Stimulated activated CD8-positive, alpha-beta memory T cell treated with anti-CD3 and anti-CD28 coated beads, Interleukin-12 subunit alpha, Interleukin-12 subunit beta, amount 100 ng/mL, for 1 hour (primary cell): Measurements from ENCODE around the gene TEX13B.
"Not testable (repeated sequence)": the region's sequence is repeated elsewhere in the genome, so short reads cannot be mapped to it uniquely, and the experiment has no call there.

Source experiments
- DNase-seq: peaks from one replicate; pipeline ENCODE4 v3.0.0-alpha.2; 2020; ENCODE audit warnings: low read depth

Gene TEX13B

GRCh38 chrX:107982356-107982755, at the start of gene TEX13B:
TSS of gene TEX13B (minus strand) at chrX:107982370. CDS start at chrX:107982127, 243 bp downstream.
- DNase-seq = no peak

GRCh38 chrX:108029928-108030711, 48.0 kb upstream of the TEX13B start:
- DNase-seq = no peak

GRCh38 chrX:108028854-108029253, 46.7 kb upstream of the TEX13B start:
- DNase-seq = no peak

- no peak for DNase-seq
These were observed 43.9 kb upstream of the TEX13B start for GRCh38 chrX:108025954-108026600.

GRCh38 chrX:108025376-108025775, 43.2 kb upstream of the TEX13B start:
- DNase-seq = no peak

GRCh38 chrX:108022491-108023089, 40.4 kb upstream of the TEX13B start:
- no peak for DNase-seq

GRCh38 chrX:108020631-108021030, 38.5 kb upstream of the TEX13B start:
- DNase-seq = no peak

- DNase-seq = no peak
These were observed 37.3 kb upstream of the TEX13B start for GRCh38 chrX:108019382-108019875.

- DNase-seq = no peak
These were observed 36.6 kb upstream of the TEX13B start for GRCh38 chrX:108018656-108019381.

- DNase-seq = no peak
These were observed 19.1 kb upstream of the TEX13B start for GRCh38 chrX:108001218-108001814.

- DNase-seq = no peak
These were observed 18.6 kb upstream of the TEX13B start for GRCh38 chrX:108000751-108001150.

- no peak for DNase-seq
These were observed 14.0 kb upstream of the TEX13B start for GRCh38 chrX:107996124-107996523.

- DNase-seq = no peak
These were observed 2.9 kb upstream of the TEX13B start for GRCh38 chrX:107985033-107985432.

- no peak for DNase-seq
These were observed 2.6 kb downstream of the TEX13B start for GRCh38 chrX:107979534-107979933.

- no peak for DNase-seq
These were observed 3.4 kb downstream of the TEX13B start for GRCh38 chrX:107978707-107979307.

- no peak for DNase-seq
These were observed 4.1 kb downstream of the TEX13B start for GRCh38 chrX:107978071-107978470.

GRCh38 chrX:107971636-107972035, 10.5 kb downstream of the TEX13B start:
- DNase-seq = no peak

GRCh38 chrX:107970073-107970472, 12.1 kb downstream of the TEX13B start:
- no peak for DNase-seq

GRCh38 chrX:107968623-107969022, 13.5 kb downstream of the TEX13B start:
- no peak for DNase-seq

GRCh38 chrX:107955337-107955736, 26.8 kb downstream of the TEX13B start:
- not testable (repeated sequence) for DNase-seq

- no peak for DNase-seq
These were observed 42.1 kb downstream of the TEX13B start for GRCh38 chrX:107940095-107940494.

- no peak for DNase-seq
These were observed 45.8 kb downstream of the TEX13B start for GRCh38 chrX:107936434-107936730.
